Large intestine (tissue), 3 donors: ENCODE results near the gene EMC6. TPM values are rescaled to one million over a fixed set of nuclear protein-coding genes. Genes with fewer than 3 reads are reported as not detected.

Experiments used
- DNase-seq, 2 donors: peaks; one replicate each; pipeline versions ENCODE4 v3.0.0 to v3.0.0-alpha.2; 2013
- H3K27ac ChIP-seq: one replicate; pipeline ENCODE4 v1.5.1; 2013; ENCODE audit warnings: low read length
- H3K27me3 ChIP-seq: 2 replicates; pipeline ENCODE4 v1.6.1; 2013; ENCODE audit warnings: low read length; ENCODE audit not compliant: control insufficient read depth, insufficient read depth
- H3K36me3 ChIP-seq: 2 replicates; pipeline ENCODE4 v1.6.1; 2013; ENCODE audit warnings: low read length; ENCODE audit not compliant: control insufficient read depth, insufficient read depth
- H3K4me1 ChIP-seq: one replicate; pipeline ENCODE4 v1.6.1; 2013; ENCODE audit warnings: low read length; ENCODE audit not compliant: control insufficient read depth, insufficient read depth
- H3K4me3 ChIP-seq: one replicate; pipeline ENCODE4 v1.5.1; 2013; ENCODE audit warnings: low read length
- H3K9me3 ChIP-seq: one replicate; pipeline ENCODE4 v1.6.1; 2013; ENCODE audit warnings: mild to moderate bottlenecking, low read depth, low read length, moderate library complexity; ENCODE audit not compliant: control insufficient read depth
- WGBS: methylation state at CpG from one replicate; pipeline ENCODE4 v1.1.5; 2013; ENCODE audit warnings: low lambda C conversion rate; ENCODE audit not compliant: insufficient coverage; 5-methylcytosine and 5-hydroxymethylcytosine counted together
- polyA plus RNA-seq: library from polyadenylated mRNA; unstranded; fragments of 120-200 nt; gene quantifications from one replicate; pipeline ENCODE4 v1.2.1, GENCODE V29; 2013

The EMC6 gene
- polyA plus RNA-seq, 1 donor: 39.7 TPM

GRCh38 chr17:3681057-3681456, 12.4 kb downstream of the EMC6 start:
- Histone ChIP-seq H3K27me3 (peaks cover 19% of the 10 kb centered on the region), H3K36me3 (no peaks in the 10 kb centered on the region), H3K9me3 (no peaks in the 10 kb centered on the region), H3K4me1 (no peaks in the 10 kb centered on the region), H3K4me3 (no peak overlapping the region), H3K27ac (no peak overlapping the region)
- WGBS: no CpG with 5 or more reads among the region's 12 CpGs
- DNase-seq: no peak

- Histone ChIP-seq H3K27me3 (peaks cover 19% of the 10 kb centered on the region), H3K4me3 (no peak overlapping the region), H3K4me1 (no peaks in the 10 kb centered on the region), H3K36me3 (no peaks in the 10 kb centered on the region), H3K27ac (no peak overlapping the region), H3K9me3 (no peaks in the 10 kb centered on the region)
- DNase-seq: no peak
- no CpG with 5 or more reads among the region's 20 CpGs for WGBS
These were observed 13.0 kb downstream of the EMC6 start for GRCh38 chr17:3681565-3681964.

- no peaks in the 10 kb centered on the region for H3K36me3 ChIP-seq
- H3K4me3 ChIP-seq: no peak overlapping the region
- H3K9me3 ChIP-seq: no peaks in the 10 kb centered on the region
- no peaks in the 10 kb centered on the region for H3K4me1 ChIP-seq
- no CpG with 5 or more reads among the region's 12 CpGs for WGBS
- peaks cover 19% of the 10 kb centered on the region for H3K27me3 ChIP-seq
- DNase-seq: no peak
- H3K27ac ChIP-seq: no peak overlapping the region
These were observed 13.4 kb downstream of the EMC6 start for GRCh38 chr17:3682033-3682432.

GRCh38 chr17:3683054-3683511, 14.5 kb downstream of the EMC6 start:
- no peak for DNase-seq
- no peaks in the 10 kb centered on the region for H3K4me1 ChIP-seq
- no peak overlapping the region for H3K27ac ChIP-seq
- no CpG with 5 or more reads among the region's 10 CpGs for WGBS
- no peaks in the 10 kb centered on the region for H3K9me3 ChIP-seq
- peaks cover 19% of the 10 kb centered on the region for H3K27me3 ChIP-seq
- H3K36me3 ChIP-seq: no peaks in the 10 kb centered on the region
- H3K4me3 ChIP-seq: no peak overlapping the region

GRCh38 chr17:3685174-3685573, 16.6 kb downstream of the EMC6 start:
- WGBS: no CpG with 5 or more reads among the region's 13 CpGs
- Histone ChIP-seq H3K36me3 (no peaks in the 10 kb centered on the region), H3K9me3 (peaks cover 3% of the 10 kb centered on the region), H3K27me3 (peaks cover 19% of the 10 kb centered on the region), H3K4me1 (no peaks in the 10 kb centered on the region), H3K4me3 (no peak overlapping the region), H3K27ac (no peak overlapping the region)
- DNase-seq: no peak

- Histone ChIP-seq H3K4me1 (no peaks in the 10 kb centered on the region), H3K9me3 (peaks cover 3% of the 10 kb centered on the region), H3K4me3 (no peak overlapping the region), H3K27me3 (peaks cover 27% of the 10 kb centered on the region), H3K36me3 (no peaks in the 10 kb centered on the region), H3K27ac (no peak overlapping the region)
- no peak for DNase-seq
- no CpG with 5 or more reads among the region's 19 CpGs for WGBS
These were observed 19.5 kb downstream of the EMC6 start for GRCh38 chr17:3688027-3688553.

GRCh38 chr17:3688852-3689261, 20.2 kb downstream of the EMC6 start:
- Histone ChIP-seq H3K4me3 (no peak overlapping the region), H3K9me3 (peaks cover 3% of the 10 kb centered on the region), H3K27ac (no peak overlapping the region), H3K27me3 (peaks cover 30% of the 10 kb centered on the region), H3K36me3 (no peaks in the 10 kb centered on the region), H3K4me1 (no peaks in the 10 kb centered on the region)
- WGBS: no CpG with 5 or more reads among the region's 14 CpGs
- no peak for DNase-seq

- Histone ChIP-seq H3K4me1 (no peaks in the 10 kb centered on the region), H3K4me3 (no peak overlapping the region), H3K36me3 (no peaks in the 10 kb centered on the region), H3K27ac (no peak overlapping the region), H3K27me3 (peaks cover 30% of the 10 kb centered on the region), H3K9me3 (peaks cover 3% of the 10 kb centered on the region)
- no CpG with 5 or more reads among the region's 44 CpGs for WGBS
- DNase-seq: no peak
These were observed 20.9 kb downstream of the EMC6 start for GRCh38 chr17:3689262-3690093.

- H3K27ac ChIP-seq: no peak overlapping the region
- H3K36me3 ChIP-seq: no peaks in the 10 kb centered on the region
- peaks cover 3% of the 10 kb centered on the region for H3K9me3 ChIP-seq
- no peak overlapping the region for H3K4me3 ChIP-seq
- DNase-seq: no peak
- H3K4me1 ChIP-seq: peaks cover 2% of the 10 kb centered on the region
- WGBS: no CpG with 5 or more reads among the region's 22 CpGs
- peaks cover 31% of the 10 kb centered on the region for H3K27me3 ChIP-seq
These were observed 21.6 kb downstream of the EMC6 start for GRCh38 chr17:3690094-3690715.

GRCh38 chr17:3691617-3692067, 23.0 kb downstream of the EMC6 start:
- Histone ChIP-seq H3K4me3 (no peak overlapping the region), H3K27ac (no peak overlapping the region), H3K36me3 (no peaks in the 10 kb centered on the region), H3K4me1 (peaks cover 10% of the 10 kb centered on the region), H3K27me3 (peaks cover 42% of the 10 kb centered on the region), H3K9me3 (peaks cover 3% of the 10 kb centered on the region)
- DNase-seq: no peak
- 80% methylated on average over 1 of the region's 16 CpGs for WGBS
